ENCODE measurements around the gene ZNF655.

- TF ChIP-seq MAX (IDR thresholded peaks at IDR 0.05; ENCODE audit: low read depth, low read length) (no peak), POLR2A (IDR thresholded peaks at IDR 0.05; ENCODE audit: extremely low read depth, insufficient read length) (no peak), MYC (IDR thresholded peaks at IDR 0.05; ENCODE audit: low read depth, low read length) (no peak)
- TF ChIP-seq, protein P1, sequence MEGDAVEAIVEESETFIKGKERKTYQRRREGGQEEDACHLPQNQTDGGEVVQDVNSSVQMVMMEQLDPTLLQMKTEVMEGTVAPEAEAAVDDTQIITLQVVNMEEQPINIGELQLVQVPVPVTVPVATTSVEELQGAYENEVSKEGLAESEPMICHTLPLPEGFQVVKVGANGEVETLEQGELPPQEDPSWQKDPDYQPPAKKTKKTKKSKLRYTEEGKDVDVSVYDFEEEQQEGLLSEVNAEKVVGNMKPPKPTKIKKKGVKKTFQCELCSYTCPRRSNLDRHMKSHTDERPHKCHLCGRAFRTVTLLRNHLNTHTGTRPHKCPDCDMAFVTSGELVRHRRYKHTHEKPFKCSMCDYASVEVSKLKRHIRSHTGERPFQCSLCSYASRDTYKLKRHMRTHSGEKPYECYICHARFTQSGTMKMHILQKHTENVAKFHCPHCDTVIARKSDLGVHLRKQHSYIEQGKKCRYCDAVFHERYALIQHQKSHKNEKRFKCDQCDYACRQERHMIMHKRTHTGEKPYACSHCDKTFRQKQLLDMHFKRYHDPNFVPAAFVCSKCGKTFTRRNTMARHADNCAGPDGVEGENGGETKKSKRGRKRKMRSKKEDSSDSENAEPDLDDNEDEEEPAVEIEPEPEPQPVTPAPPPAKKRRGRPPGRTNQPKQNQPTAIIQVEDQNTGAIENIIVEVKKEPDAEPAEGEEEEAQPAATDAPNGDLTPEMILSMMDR (IDR thresholded peaks at IDR 0.05; ENCODE audit: low read depth, low read length) = no peak
These were observed 62.8 kb downstream of the ZNF655 start for GRCh38 chr7:99621271-99621670.
